Gastroesophageal sphincter (tissue), 4 donors: ENCODE data around the gene CERS3. TPM values are rescaled to one million over a fixed set of nuclear protein-coding genes. Genes with fewer than 3 reads are reported as not detected.
A peak's percentile ranks its signal among the peaks of the same experiment; 100 is the strongest.

ENCODE experiments used
- ATAC-seq: fragments of 150-250 bp; one replicate; pipeline ENCODE4 v1.9.1; 2016; ENCODE audit warnings: mild to moderate bottlenecking, moderate library complexity
- H3K27ac ChIP-seq, 4 donors: fragments of 200-600 bp; sonication (generic) in 3 of 4; 1 replicate in 3 of 4; 2 replicates in 1 of 4; pipeline ENCODE4 v1.5.1; 2016 to 2019
- H3K27me3 ChIP-seq: fragments of 200-600 bp; sonication (generic); one replicate; pipeline ENCODE4 v1.5.1; 2019
- H3K36me3 ChIP-seq, 2 donors: fragments of 200-600 bp; sonication (generic); one replicate each; pipeline ENCODE4 v1.5.1; 2019; ENCODE audit warnings: control low read depth in 1 of 2
- H3K4me1 ChIP-seq, 3 donors: fragments of 200-600 bp; sonication (generic); 1 replicate in 2 of 3; 2 replicates in 1 of 3; pipeline ENCODE4 v1.5.1; 2016 to 2019; ENCODE audit warnings: control low read depth in 2 of 3
- H3K4me3 ChIP-seq, 2 donors: fragments of 200-600 bp; sonication (generic); one replicate each; pipeline ENCODE4 v1.5.1; 2019; ENCODE audit warnings: mild to moderate bottlenecking in 1 of 2, moderate library complexity in 1 of 2
- H3K9me3 ChIP-seq, 3 donors: fragments of 200-600 bp; sonication (generic); one replicate each; pipeline ENCODE4 v1.5.1; 2017 to 2019; ENCODE audit warnings: control low read depth in 2 of 3
- EP300 ChIP-seq: sonication (generic); formaldehyde crosslinking; IDR thresholded peaks from one replicate; pipeline ENCODE4 v1.6.1; 2017; ENCODE audit warnings: antibody characterized with exemption, mild to moderate bottlenecking
- POLR2A ChIP-seq, 2 donors: fragments of 450-650 bp; IDR thresholded peaks; one replicate each; pipeline ENCODE4 v1.6.1; 2017; ENCODE audit warnings: antibody characterized with exemption in 2 of 2, mild to moderate bottlenecking in 2 of 2, moderate library complexity in 1 of 2
- POLR2AphosphoS5 ChIP-seq: sonication (generic); formaldehyde crosslinking; IDR thresholded peaks from one replicate; pipeline ENCODE4 v1.6.1; 2017; ENCODE audit warnings: antibody characterized with exemption
- WGBS, 2 donors: methylation state at CpG; one replicate each; pipeline ENCODE4 v1.1.5; 2018; ENCODE audit warnings: low coverage in 1 of 2; 5-methylcytosine and 5-hydroxymethylcytosine counted together
- small RNA-seq, 4 donors: library from RNA; depleted of rRNA; stranded (forward); fragments of <200 nt; gene quantifications; one replicate each; pipeline ENCODE3, GENCODE V24; 2016
- total RNA-seq, 4 donors: library from RNA; depleted of rRNA; stranded (reverse); fragments of >200 nt; gene quantifications; one replicate each; pipeline ENCODE4 v1.1.0, GENCODE V29; 2016
- TF ChIP-seq, protein P1 (sequence below), 4 experiments: fragments of 200-600 bp in 2 of 4; fragments of 450-650 bp in 2 of 4; sonication (generic) in 1 of 4; IDR thresholded peaks; one replicate each; pipeline ENCODE4 v1.5.1; 2017 to 2019; ENCODE audit warnings: antibody characterized with exemption in 4 of 4, mild to moderate bottlenecking in 2 of 4, moderate library complexity in 2 of 4

Gene CERS3
- total RNA-seq, 4 donors from 2014 or later, result 0.27 to 7.6 (median 1.1) TPM

DNA sequence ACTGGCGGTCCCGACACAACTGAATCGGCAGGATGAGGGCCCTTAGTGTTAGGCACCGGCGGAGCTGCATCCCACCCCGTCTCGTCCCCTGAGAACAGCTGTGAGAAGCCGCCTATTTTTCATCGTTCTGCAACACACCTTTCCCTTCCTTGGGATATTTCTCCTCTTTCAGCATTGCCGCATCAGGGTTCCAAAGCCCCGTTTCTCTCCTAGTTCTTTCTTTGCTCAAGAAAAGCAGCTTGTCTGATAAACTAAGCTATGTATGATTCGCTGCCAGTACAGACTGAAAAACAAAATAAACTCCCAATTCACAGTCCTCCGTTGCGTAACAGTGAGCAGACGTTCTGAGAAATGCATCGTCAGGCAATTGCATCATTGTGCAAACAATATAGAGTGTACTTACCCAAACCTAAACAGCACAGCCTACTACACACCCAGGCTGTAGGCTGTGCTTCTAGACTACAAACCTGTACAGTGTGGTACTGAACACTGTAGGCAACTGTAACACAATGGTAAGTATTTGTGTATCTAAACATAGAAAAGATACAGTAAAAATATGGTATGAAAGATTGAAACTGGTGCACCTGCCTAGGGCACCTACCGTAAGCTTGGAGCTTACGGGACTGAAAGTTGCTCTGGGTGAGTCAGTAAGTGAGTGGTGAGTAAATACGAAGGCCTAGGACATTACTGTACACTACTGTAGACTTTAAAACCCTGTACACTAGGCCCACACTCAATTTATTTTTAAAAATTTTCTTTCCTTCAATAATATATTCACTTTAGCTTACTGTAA, 178.1 kb downstream of the CERS3 start:
- ATAC-seq, result peak; percentile 54
- no peak for TF ChIP-seq POLR2A (IDR thresholded peaks at IDR 0.05)
- TF ChIP-seq EP300, result no peak
- TF ChIP-seq, protein P1, sequence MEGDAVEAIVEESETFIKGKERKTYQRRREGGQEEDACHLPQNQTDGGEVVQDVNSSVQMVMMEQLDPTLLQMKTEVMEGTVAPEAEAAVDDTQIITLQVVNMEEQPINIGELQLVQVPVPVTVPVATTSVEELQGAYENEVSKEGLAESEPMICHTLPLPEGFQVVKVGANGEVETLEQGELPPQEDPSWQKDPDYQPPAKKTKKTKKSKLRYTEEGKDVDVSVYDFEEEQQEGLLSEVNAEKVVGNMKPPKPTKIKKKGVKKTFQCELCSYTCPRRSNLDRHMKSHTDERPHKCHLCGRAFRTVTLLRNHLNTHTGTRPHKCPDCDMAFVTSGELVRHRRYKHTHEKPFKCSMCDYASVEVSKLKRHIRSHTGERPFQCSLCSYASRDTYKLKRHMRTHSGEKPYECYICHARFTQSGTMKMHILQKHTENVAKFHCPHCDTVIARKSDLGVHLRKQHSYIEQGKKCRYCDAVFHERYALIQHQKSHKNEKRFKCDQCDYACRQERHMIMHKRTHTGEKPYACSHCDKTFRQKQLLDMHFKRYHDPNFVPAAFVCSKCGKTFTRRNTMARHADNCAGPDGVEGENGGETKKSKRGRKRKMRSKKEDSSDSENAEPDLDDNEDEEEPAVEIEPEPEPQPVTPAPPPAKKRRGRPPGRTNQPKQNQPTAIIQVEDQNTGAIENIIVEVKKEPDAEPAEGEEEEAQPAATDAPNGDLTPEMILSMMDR (IDR thresholded peaks at IDR 0.05), result no peak
- peak; percentile 85 for TF ChIP-seq POLR2AphosphoS5
- 30 to 51% methylated on average over 11 to 15 of the region's 19 CpGs for WGBS, 2 donors
- peak overlapping the region; percentile 95 to 99 (median 98) for H3K27ac ChIP-seq
- H3K9me3 ChIP-seq, result no peaks in the 10 kb centered on the region
- H3K4me1 ChIP-seq, result peaks cover 0 to 19% (median 5%) of the 10 kb centered on the region in 3 donors
- no peaks in the 10 kb centered on the region for H3K36me3 ChIP-seq
- H3K4me3 ChIP-seq, result peak overlapping the region in 1 of 2 donors; percentile 77
- H3K27me3 ChIP-seq, result no peaks in the 10 kb centered on the region

Small RNA genes within 50 kb of the gene (small RNA-seq; reads per million reads assigned to genes)
- 0 reads per million in 4 donors for gene RNU6-181P
- gene RNU6-322P, result 0 reads per million in 4 donors

Other genes with a start within 250 kb of the CERS3 start
- gene ADAMTS17, start 187.0 kb downstream of the CERS3 start, total RNA-seq, result 10 to 100 TPM in 2 of 4 donors, 1 to 10 TPM in 2; 4.9 to 14.0 (median 11.3) TPM
- gene LINS1, start 73.2 kb upstream of the CERS3 start, total RNA-seq, result 10 to 100 TPM in 3 of 4 donors, 1 to 10 TPM in 1; 9.6 to 23.8 (median 13.9) TPM
- 10 to 100 TPM; 10.2 to 14.8 (median 11.9) TPM for gene ASB7, start 73.6 kb upstream of the CERS3 start, total RNA-seq